ENCODE measurements around the gene ABTB2. TPM values are rescaled to one million over a fixed set of nuclear protein-coding genes. Genes with fewer than 3 reads are reported as not detected.

Gene ABTB2
- total RNA-seq, 1 experiment from 2014 or later: 5.5 TPM

DNA sequence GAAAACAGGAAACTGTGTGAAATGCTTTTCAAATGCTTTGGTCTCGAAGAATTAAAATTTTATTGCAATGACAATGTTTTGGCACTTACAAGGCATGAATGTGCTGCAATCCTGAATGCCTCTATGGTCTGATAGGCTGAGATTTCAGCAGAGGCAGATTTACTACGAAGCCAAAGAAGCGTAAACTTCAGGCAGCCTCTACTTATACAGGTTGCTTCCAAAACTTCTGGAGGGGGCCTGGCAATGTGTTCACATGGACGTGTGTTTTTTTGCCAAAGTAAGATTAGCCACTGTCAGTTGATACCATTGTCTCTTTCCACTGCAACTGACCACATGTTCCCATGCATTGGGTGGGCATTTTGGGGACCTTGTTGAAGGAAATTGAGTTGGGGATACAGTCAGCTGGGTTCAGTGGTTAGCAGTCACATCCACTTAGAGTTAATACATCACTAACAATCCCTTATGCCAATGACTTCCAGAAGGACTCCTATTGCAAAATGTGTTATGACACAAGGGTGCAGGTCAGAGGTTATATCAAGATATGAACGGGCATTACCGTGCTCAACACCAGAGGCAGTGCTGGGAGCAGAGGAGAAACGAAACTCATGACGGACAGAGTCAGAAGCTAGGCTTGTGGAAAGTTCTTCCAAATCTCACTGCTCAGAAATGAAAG is 48.8 kb downstream of the ABTB2 start:
- DNase-seq: no peak
- H3K36me3 Mint-ChIP-seq (ENCODE audit: insufficient read depth in 1 of 3, low read depth in 3 of 3): no peaks in the 10 kb centered on the region

More for the DNA sequence above, 48.8 kb downstream of the ABTB2 start:
- H3K18ac ChIP-seq (ENCODE audit: insufficient read length, low read depth, low read length): no peak overlapping the region
- Mint-ChIP-seq H3K4me3 (no peak overlapping the region), H3K4me1 (peaks cover 32 to 35% of the 10 kb centered on the region in 2 experiments), H3K27ac (no peak overlapping the region), H3K9me3 (no peaks in the 10 kb centered on the region), H3K27me3 (ENCODE audit: low read depth) (no peaks in the 10 kb centered on the region)
- WGBS (ENCODE audit: extremely low coverage, insufficient read length, low lambda C conversion rate): no CpG with 5 or more reads among the region's 8 CpGs
- peak overlapping the region; percentile 52 for H3K23ac ChIP-seq (ENCODE audit: insufficient read length, low read depth, low read length)
- H3K4ac ChIP-seq (ENCODE audit: low read depth, low read length): no peak overlapping the region
- no peak overlapping the region for H2BK120ac ChIP-seq (ENCODE audit: low read depth, low read length, poor library complexity, severe bottlenecking)
- H2AK5ac ChIP-seq (ENCODE audit: insufficient read length, low read length): no peak overlapping the region
- H2AFZ ChIP-seq (ENCODE audit: low read length): no peak overlapping the region
- H4K5ac ChIP-seq (ENCODE audit: insufficient read length, low read depth, low read length): no peak overlapping the region
- H3K9ac ChIP-seq (ENCODE audit: extremely low read depth, insufficient read length, low read length): no peak overlapping the region
- H4K8ac ChIP-seq (replicated peaks; ENCODE audit: insufficient read length, low read depth, low read length): no peak overlapping the region
- H4K91ac ChIP-seq (ENCODE audit: insufficient read length, low read depth, low read length): no peak overlapping the region
- H3K27me3 ChIP-seq (ENCODE audit: insufficient read depth, low read length): no peaks in the 10 kb centered on the region
- H2BK12ac ChIP-seq (ENCODE audit: insufficient read length, low read depth, low read length): no peak overlapping the region
- TF ChIP-seq, protein P1, sequence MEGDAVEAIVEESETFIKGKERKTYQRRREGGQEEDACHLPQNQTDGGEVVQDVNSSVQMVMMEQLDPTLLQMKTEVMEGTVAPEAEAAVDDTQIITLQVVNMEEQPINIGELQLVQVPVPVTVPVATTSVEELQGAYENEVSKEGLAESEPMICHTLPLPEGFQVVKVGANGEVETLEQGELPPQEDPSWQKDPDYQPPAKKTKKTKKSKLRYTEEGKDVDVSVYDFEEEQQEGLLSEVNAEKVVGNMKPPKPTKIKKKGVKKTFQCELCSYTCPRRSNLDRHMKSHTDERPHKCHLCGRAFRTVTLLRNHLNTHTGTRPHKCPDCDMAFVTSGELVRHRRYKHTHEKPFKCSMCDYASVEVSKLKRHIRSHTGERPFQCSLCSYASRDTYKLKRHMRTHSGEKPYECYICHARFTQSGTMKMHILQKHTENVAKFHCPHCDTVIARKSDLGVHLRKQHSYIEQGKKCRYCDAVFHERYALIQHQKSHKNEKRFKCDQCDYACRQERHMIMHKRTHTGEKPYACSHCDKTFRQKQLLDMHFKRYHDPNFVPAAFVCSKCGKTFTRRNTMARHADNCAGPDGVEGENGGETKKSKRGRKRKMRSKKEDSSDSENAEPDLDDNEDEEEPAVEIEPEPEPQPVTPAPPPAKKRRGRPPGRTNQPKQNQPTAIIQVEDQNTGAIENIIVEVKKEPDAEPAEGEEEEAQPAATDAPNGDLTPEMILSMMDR (conservative IDR thresholded peaks at IDR 0.05): no peak
- no peak overlapping the region for H3K56ac ChIP-seq (ENCODE audit: insufficient read length, low read depth, low read length)
- no peak overlapping the region for H2BK20ac ChIP-seq (ENCODE audit: low read depth, low read length, poor library complexity, severe bottlenecking)
- H3K4me2 ChIP-seq (ENCODE audit: insufficient read depth, insufficient read length, low read length): no peak overlapping the region
- peaks cover 2% of the 10 kb centered on the region for H3K79me1 ChIP-seq (ENCODE audit: insufficient read depth, low read depth, low read length, poor library complexity, severe bottlenecking)
- peaks cover 9% of the 10 kb centered on the region for H3K4me1 ChIP-seq (ENCODE audit: insufficient read depth, low read length)
- H4K20me1 ChIP-seq (ENCODE audit: control insufficient read depth, insufficient read depth, insufficient read length): no peaks in the 10 kb centered on the region
- H3K23me2 ChIP-seq (ENCODE audit: insufficient read length, low read depth, low read length, poor library complexity, severe bottlenecking): no peaks in the 10 kb centered on the region
- no peak overlapping the region for H2BK5ac ChIP-seq (ENCODE audit: insufficient read length, low read length)
- no peaks in the 10 kb centered on the region for H3K9me3 ChIP-seq (ENCODE audit: control insufficient read depth, low read depth, low read length)
- H2BK15ac ChIP-seq (ENCODE audit: low read depth, low read length): no peak overlapping the region
- H3K27ac ChIP-seq (ENCODE audit: insufficient read length, low read depth, low read length): no peak overlapping the region
- H3T11ph ChIP-seq (ENCODE audit: low read length): no peak overlapping the region
- no peak overlapping the region for H3K14ac ChIP-seq (ENCODE audit: insufficient read depth, low read length)
- H3K79me2 ChIP-seq (ENCODE audit: insufficient read depth, low read length): no peaks in the 10 kb centered on the region
